ENCODE results near the gene CPLX3. TPM values are rescaled to one million over a fixed set of nuclear protein-coding genes. Genes with fewer than 3 reads are reported as not detected.
"Not testable (repeated sequence)": the region's sequence is repeated elsewhere in the genome, so short reads cannot be mapped to it uniquely, and the experiment has no call there.

Gene CPLX3
- total RNA-seq, 1 experiment from 2014 or later: not detected

GRCh38 chr15:74785194-74786032, 41.0 kb upstream of the CPLX3 start:
- no peaks in the 10 kb centered on the region for H4K20me1 ChIP-seq (ENCODE audit: control insufficient read depth, insufficient read depth, insufficient read length)
- H2BK120ac ChIP-seq (ENCODE audit: low read depth, low read length, poor library complexity, severe bottlenecking): no peak overlapping the region
- no peak overlapping the region for H2AK5ac ChIP-seq (ENCODE audit: insufficient read length, low read length)
- no peak overlapping the region for H3K9ac ChIP-seq (ENCODE audit: extremely low read depth, insufficient read length, low read length)
- no peak overlapping the region for H2BK15ac ChIP-seq (ENCODE audit: low read depth, low read length)
- no peak overlapping the region for H3K27ac ChIP-seq (ENCODE audit: insufficient read length, low read depth, low read length)
- no peak overlapping the region for H3K18ac ChIP-seq (ENCODE audit: insufficient read length, low read depth, low read length)
- H3K79me2 ChIP-seq (ENCODE audit: insufficient read depth, low read length): no peaks in the 10 kb centered on the region
- no peak overlapping the region for H3K27ac Mint-ChIP-seq
- TF ChIP-seq CTCF (conservative IDR thresholded peaks at IDR 0.05): no peak
- H3K56ac ChIP-seq (ENCODE audit: insufficient read length, low read depth, low read length): no peak overlapping the region
- H3K9me3 Mint-ChIP-seq: no peaks in the 10 kb centered on the region; a peak in 1 of 5 replicates
- H2BK20ac ChIP-seq (ENCODE audit: low read depth, low read length, poor library complexity, severe bottlenecking): no peak overlapping the region
- H3K14ac ChIP-seq (ENCODE audit: insufficient read depth, low read length): no peak overlapping the region
- no peak overlapping the region for H2BK5ac ChIP-seq (ENCODE audit: insufficient read length, low read length)
- no peak overlapping the region for H3K23ac ChIP-seq (ENCODE audit: insufficient read length, low read depth, low read length)
- H2AFZ ChIP-seq (ENCODE audit: low read length): no peak overlapping the region
- peaks cover 13% of the 10 kb centered on the region for H3K27me3 Mint-ChIP-seq (ENCODE audit: low read depth)
- H4K8ac ChIP-seq (replicated peaks; ENCODE audit: insufficient read length, low read depth, low read length): no peak overlapping the region
- no peak overlapping the region for H3K4me2 ChIP-seq (ENCODE audit: insufficient read depth, insufficient read length, low read length)
- H4K91ac ChIP-seq (ENCODE audit: insufficient read length, low read depth, low read length): no peak overlapping the region
- peak overlapping the region in 1 of 2 experiments; percentile 50; a peak in 2 of 5 replicates for H3K4me3 Mint-ChIP-seq
- H3K27me3 ChIP-seq (ENCODE audit: insufficient read depth, low read length): peaks cover 4% of the 10 kb centered on the region; the same call in 1 of the 2 replicates
- H4K5ac ChIP-seq (ENCODE audit: insufficient read length, low read depth, low read length): no peak overlapping the region
- DNase-seq: no peak
- H3K79me1 ChIP-seq (ENCODE audit: insufficient read depth, low read depth, low read length, poor library complexity, severe bottlenecking): no peaks in the 10 kb centered on the region
- H2BK12ac ChIP-seq (ENCODE audit: insufficient read length, low read depth, low read length): no peak overlapping the region
- H3T11ph ChIP-seq (ENCODE audit: low read length): no peak overlapping the region
- H3K4ac ChIP-seq (ENCODE audit: low read depth, low read length): no peak overlapping the region
- H3K36me3 Mint-ChIP-seq (ENCODE audit: insufficient read depth in 1 of 3, low read depth in 3 of 3): peaks cover 0 to 5% (median 4%) of the 10 kb centered on the region in 3 experiments; a peak in 3 of 7 replicates
- peaks cover 11% of the 10 kb centered on the region for H3K23me2 ChIP-seq (ENCODE audit: insufficient read length, low read depth, low read length, poor library complexity, severe bottlenecking)
- H3K4me1 ChIP-seq (ENCODE audit: insufficient read depth, low read length): peaks cover 7% of the 10 kb centered on the region; the same call in 1 of the 2 replicates
- peaks cover 43 to 54% of the 10 kb centered on the region in 2 experiments for H3K4me1 Mint-ChIP-seq
- WGBS (ENCODE audit: extremely low coverage, insufficient read length, low lambda C conversion rate): no CpG with 5 or more reads among the region's 13 CpGs
- H3K9me3 ChIP-seq (ENCODE audit: control insufficient read depth, low read depth, low read length): no peaks in the 10 kb centered on the region

- not testable (repeated sequence) for H2BK120ac ChIP-seq (ENCODE audit: low read depth, low read length, poor library complexity, severe bottlenecking); H3K56ac ChIP-seq (ENCODE audit: insufficient read length, low read depth, low read length); H2BK20ac ChIP-seq (ENCODE audit: low read depth, low read length, poor library complexity, severe bottlenecking); H2BK15ac ChIP-seq (ENCODE audit: low read depth, low read length); H4K91ac ChIP-seq (ENCODE audit: insufficient read length, low read depth, low read length); H3T11ph ChIP-seq (ENCODE audit: low read length); H2AFZ ChIP-seq (ENCODE audit: low read length); H3K27ac Mint-ChIP-seq; H3K36me3 Mint-ChIP-seq (ENCODE audit: insufficient read depth in 1 of 3, low read depth in 3 of 3); H3K79me1 ChIP-seq (ENCODE audit: insufficient read depth, low read depth, low read length, poor library complexity, severe bottlenecking); H2BK12ac ChIP-seq (ENCODE audit: insufficient read length, low read depth, low read length); H3K27me3 Mint-ChIP-seq (ENCODE audit: low read depth); H3K14ac ChIP-seq (ENCODE audit: insufficient read depth, low read length); H3K9me3 Mint-ChIP-seq; H3K4me2 ChIP-seq (ENCODE audit: insufficient read depth, insufficient read length, low read length); H4K20me1 ChIP-seq (ENCODE audit: control insufficient read depth, insufficient read depth, insufficient read length); H4K8ac ChIP-seq (replicated peaks; ENCODE audit: insufficient read length, low read depth, low read length); H3K18ac ChIP-seq (ENCODE audit: insufficient read length, low read depth, low read length); H2BK5ac ChIP-seq (ENCODE audit: insufficient read length, low read length); H2AK5ac ChIP-seq (ENCODE audit: insufficient read length, low read length); H3K79me2 ChIP-seq (ENCODE audit: insufficient read depth, low read length); H3K9me3 ChIP-seq (ENCODE audit: control insufficient read depth, low read depth, low read length); H3K9ac ChIP-seq (ENCODE audit: extremely low read depth, insufficient read length, low read length); H3K23ac ChIP-seq (ENCODE audit: insufficient read length, low read depth, low read length); H3K4me3 Mint-ChIP-seq; H4K5ac ChIP-seq (ENCODE audit: insufficient read length, low read depth, low read length); H3K27ac ChIP-seq (ENCODE audit: insufficient read length, low read depth, low read length); H3K27me3 ChIP-seq (ENCODE audit: insufficient read depth, low read length); H3K4ac ChIP-seq (ENCODE audit: low read depth, low read length); DNase-seq; H3K4me1 ChIP-seq (ENCODE audit: insufficient read depth, low read length)
- H3K4me1 Mint-ChIP-seq: peaks cover 38 to 48% of the 10 kb centered on the region in 2 experiments
- no CpG with 5 or more reads among the region's 12 CpGs for WGBS (ENCODE audit: extremely low coverage, insufficient read length, low lambda C conversion rate)
- peaks cover 11% of the 10 kb centered on the region for H3K23me2 ChIP-seq (ENCODE audit: insufficient read length, low read depth, low read length, poor library complexity, severe bottlenecking)
Observed at GRCh38 chr15:74786081-74786480, 40.3 kb upstream of the CPLX3 start.

Measured in H9 (cell line).